HG02798 (cell line): ENCODE measurements around the gene HSPG2.
"Not testable (repeated sequence)": the region's sequence is repeated elsewhere in the genome, so short reads cannot be mapped to it uniquely, and the experiment has no call there.

ENCODE experiments used
- ATAC-seq: cut with Tn5 transposase; IDR thresholded peaks from one replicate; pipeline ENCODE4 v1.9.1; 2021; ENCODE audit warnings: mild to moderate bottlenecking; ENCODE audit not compliant: unreplicated experiment, poor library complexity

HSPG2 gene

GRCh38 chr1:21916447-21917238 is 20.5 kb downstream of the HSPG2 start:
- no peak for ATAC-seq

- ATAC-seq = no peak
Observed at GRCh38 chr1:21914880-21915640, 22.1 kb downstream of the HSPG2 start.

GRCh38 chr1:21914450-21914849 is 22.7 kb downstream of the HSPG2 start:
- ATAC-seq = no peak

GRCh38 chr1:21913763-21914162 is 23.3 kb downstream of the HSPG2 start:
- no peak for ATAC-seq

GRCh38 chr1:21913258-21913657 is 23.9 kb downstream of the HSPG2 start:
- no peak for ATAC-seq

- no peak for ATAC-seq
Observed at GRCh38 chr1:21912038-21912758, 24.9 kb downstream of the HSPG2 start.

- ATAC-seq = no peak
Observed at GRCh38 chr1:21911205-21912001, 25.7 kb downstream of the HSPG2 start.

GRCh38 chr1:21910558-21911204 is 26.4 kb downstream of the HSPG2 start:
- ATAC-seq = no peak

GRCh38 chr1:21909787-21910503 is 27.2 kb downstream of the HSPG2 start:
- no peak for ATAC-seq

GRCh38 chr1:21909286-21909759 is 27.8 kb downstream of the HSPG2 start:
- no peak for ATAC-seq

GRCh38 chr1:21907737-21908534 is 29.2 kb downstream of the HSPG2 start:
- not testable (repeated sequence) for ATAC-seq

- ATAC-seq = no peak
Observed at GRCh38 chr1:21907079-21907418, 30.1 kb downstream of the HSPG2 start.

GRCh38 chr1:21906173-21907078 is 30.7 kb downstream of the HSPG2 start:
- no peak for ATAC-seq

- no peak for ATAC-seq
Observed at GRCh38 chr1:21904704-21905520, 32.2 kb downstream of the HSPG2 start.

- no peak for ATAC-seq
Observed at GRCh38 chr1:21904454-21904703, 32.7 kb downstream of the HSPG2 start.

- no peak for ATAC-seq
Observed at GRCh38 chr1:21903638-21904453, 33.3 kb downstream of the HSPG2 start.
